NOMO-1 treated with DMSO at 0.1 percent for 48 hours (cell line): ENCODE results near the gene SCYGR3.

Experiments used
- DNase-seq: peaks from one replicate; lab custom pipeline; 2025; ENCODE audit not compliant: unreplicated experiment; lab: John Stamatoyannopoulos, UW

SCYGR3 gene

DNA sequence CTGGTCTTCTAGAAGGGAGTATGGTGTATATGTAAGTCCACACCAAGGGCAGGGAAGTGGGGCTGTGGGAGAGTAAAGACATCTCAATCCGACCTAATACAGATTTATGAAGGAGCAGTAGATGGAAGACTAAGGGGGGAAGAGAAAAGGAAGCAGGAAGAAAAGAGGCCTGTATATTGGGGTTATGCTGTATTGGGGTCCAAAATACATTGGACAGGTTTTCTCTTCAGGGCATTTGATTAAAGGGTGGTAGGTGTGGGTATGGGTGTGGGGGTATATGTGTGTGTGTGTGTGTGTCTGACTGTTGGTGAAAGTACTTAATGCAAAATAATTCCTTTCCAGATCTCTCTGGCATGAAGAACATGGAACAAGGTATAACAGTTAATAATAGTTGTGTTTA is 49.6 kb downstream of the SCYGR3 start:
- DNase-seq, result no peak
